ENCODE data around the gene EHMT1. TPM values are rescaled to one million over a fixed set of nuclear protein-coding genes. Genes with fewer than 3 reads are reported as not detected.

The EHMT1 gene
- total and polyA plus RNA-seq, 2 of the 13 experiments (the other 11 are each of a cell fraction or from before 2014, with no cell fraction given), result 23.0 to 27.1 TPM

DNA sequence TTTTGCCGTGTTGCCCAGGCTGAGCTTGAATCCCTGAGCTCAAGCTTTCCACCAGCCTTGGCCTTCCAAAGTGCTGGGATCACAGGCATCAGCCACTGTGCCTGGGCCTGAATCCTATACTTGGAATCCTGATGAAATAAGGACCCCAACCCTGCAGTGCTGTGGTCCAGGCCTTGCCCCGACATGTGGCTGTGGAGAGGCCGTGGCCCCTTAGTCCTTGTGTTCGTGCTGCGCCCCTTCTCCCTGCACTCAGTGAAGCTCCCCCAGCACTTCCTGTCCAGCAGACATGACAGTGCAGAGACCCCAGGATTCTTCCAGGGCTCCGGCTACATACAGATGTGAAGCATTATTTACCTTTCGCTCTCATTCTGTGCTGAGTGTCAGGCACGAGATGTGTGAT is 52.9 kb downstream of the EHMT1 start:
- Histone ChIP-seq H3K4me3 (replicated peaks in 1 of 3; ENCODE audit: insufficient read depth in 1 of 3, low read depth in 2 of 3, low read length in 3 of 3) (no peak overlapping the region; a peak in 1 of 6 replicates), H3K9ac (ENCODE audit: insufficient read depth, low read depth, low read length) (no peak overlapping the region), H3K4me2 (ENCODE audit: low read depth, low read length) (no peak overlapping the region), H3K27me3 (ENCODE audit: control insufficient read depth in 1 of 2, insufficient read depth in 2 of 2, low read length in 2 of 2) (no peaks in the 10 kb centered on the region), H4K20me1 (ENCODE audit: insufficient read depth, low read length) (peaks cover 9% of the 10 kb centered on the region; the same call in 1 of the 2 replicates), H3K27ac (ENCODE audit: extremely low read length, insufficient read depth, low read length) (peak overlapping the region; percentile 95), H3K9me3 (ENCODE audit: low read length) (no peaks in the 10 kb centered on the region), H3K79me2 (ENCODE audit: insufficient read depth, low read length) (peaks cover 67% of the 10 kb centered on the region), H3K4me1 (ENCODE audit: insufficient read depth, low read length) (peaks cover 51% of the 10 kb centered on the region), H3K36me3 (replicated peaks in 1 of 2; ENCODE audit: control insufficient read depth in 1 of 2, insufficient read depth in 2 of 2, low read length in 2 of 2) (peaks cover 2 to 3% of the 10 kb centered on the region in 2 experiments; a peak in 2 of 5 replicates), H2AFZ (ENCODE audit: low read length) (no peak overlapping the region)
- in situ Hi-C loops (cut with HindIII; ENCODE audit: extremely low pct_ligation_motif_present, low pct_unique_long_range_greater_than_20kb), result no loop called here
- FAIRE-seq (no peak), ATAC-seq (no peak), DNase-seq (ENCODE audit: low spot score) (no peak)
- ChIA-PET POLR2A (no interaction called here), CTCF (ENCODE audit: low intra/inter-chr PET ratio, low total read pairs) (interaction anchor here (2.5 kb wide), 1 partner anchor 23 kb away, joined by 19 read pairs; no protein-coding TSS in a partner anchor)
- BruUV-seq (replicated peaks), result no TSS peak
- intact Hi-C loops (cut with micrococcal nuclease; ENCODE audit: unreplicated experiment), result loop anchor here (1.0 to 5.0 kb wide), 3 partner anchors 24 to 116 kb away; partner anchors contain the start of gene ARRDC1
- WGBS (ENCODE audit: low lambda C conversion rate), result 84% methylated on average over 4 of the region's 8 CpGs
- no peak for TF ChIP-seq CEBPB (IDR thresholded peaks at IDR 0.05; ENCODE audit: borderline replicate concordance, low read depth, low read length)
- no peak for TF ChIP-seq HMGA1 (CRISPR knock-in tag; conservative IDR thresholded peaks at IDR 0.05)
- TF ChIP-seq NFE2L1 (CRISPR knock-in tag; IDR thresholded peaks at IDR 0.05; ENCODE audit: borderline replicate concordance), result peak; percentile 39; the same call in 1 of the 2 replicates
- TF ChIP-seq ZNF761 (CRISPR knock-in tag; conservative IDR thresholded peaks at IDR 0.05), result 0 out of 2 replicates have a peak, but pooled peaks have one; percentile 9
- TF ChIP-seq ZNF546 (CRISPR knock-in tag; conservative IDR thresholded peaks at IDR 0.05), result no peak
- no peak for TF ChIP-seq ZNF629 (CRISPR knock-in tag; conservative IDR thresholded peaks at IDR 0.05)
- TF ChIP-seq ZNF891 (CRISPR knock-in tag; IDR thresholded peaks at IDR 0.05), result 0 out of 2 replicates have a peak, but pooled peaks have one; percentile 55
- TF ChIP-seq NRL (CRISPR knock-in tag; IDR thresholded peaks at IDR 0.05; ENCODE audit: borderline replicate concordance), result 0 out of 2 replicates have a peak, but pooled peaks have one; percentile 33

Data from HepG2 (cell line).